K562 (cell line): Measurements from ENCODE around the gene PPT2. TPM values are rescaled to one million over a fixed set of nuclear protein-coding genes. Genes with fewer than 3 reads are reported as not detected.
A peak's percentile ranks its signal among the peaks of the same experiment; 100 is the strongest.

Source experiments
- C11orf30 ChIP-seq: fragments of 450-650 bp; IDR thresholded peaks from 2 replicates; pipeline ENCODE4 v1.6.1; 2016; ENCODE audit warnings: low read depth, mild to moderate bottlenecking
- CC2D1A ChIP-seq: fragments of 450-650 bp; IDR thresholded peaks from 2 replicates; pipeline ENCODE4 v1.6.1; 2017; ENCODE audit warnings: mild to moderate bottlenecking
- CUX1 ChIP-seq: fragments of 200-800 bp; sonication (Bioruptor generic); IDR thresholded peaks from 2 replicates; pipeline ENCODE4 v1.6.1; 2016; ENCODE audit warnings: missing genetic modification characterization, missing compliant biosample characterization
- GATA2 ChIP-seq: sonication (generic); formaldehyde crosslinking; IDR thresholded peaks from 2 replicates; pipeline ENCODE4 v1.4.0; 2020; ENCODE audit warnings: mild to moderate bottlenecking, missing genetic modification reagents
- MECOM ChIP-seq: fragments of 250-450 bp; sonication (Bioruptor Pico); IDR thresholded peaks from 2 replicates; pipeline ENCODE4 v1.8.0; 2022; ENCODE audit warnings: inconsistent platforms
- MXI1 ChIP-seq: IDR thresholded peaks from 2 replicates; pipeline ENCODE4 v1.6.1; 2011; ENCODE audit warnings: low read depth, mild to moderate bottlenecking, improper control_type of control experiment, low read length
- POLR2A ChIP-seq: fragments of 450-650 bp; conservative IDR thresholded peaks from 2 replicates; pipeline ENCODE4 v1.6.1; 2016
- POLR3A ChIP-seq: IDR thresholded peaks from 2 replicates; pipeline ENCODE4 v1.6.1; 2011; ENCODE audit warnings: borderline replicate concordance, mild to moderate bottlenecking, moderate library complexity; ENCODE audit not compliant: insufficient read length, insufficient read depth; ENCODE audit errors: extremely low read depth
- ZBTB12 ChIP-seq: fragments of 250-450 bp; sonication (Bioruptor Pico); IDR thresholded peaks from 2 replicates; pipeline ENCODE4 v1.4.0; 2020
- ZEB2 ChIP-seq: fragments of 450-650 bp; IDR thresholded peaks from 2 replicates; pipeline ENCODE4 v1.6.1; 2016
- ZNF324 ChIP-seq: fragments of 250-450 bp; sonication (Bioruptor Pico); IDR thresholded peaks from 2 replicates; pipeline ENCODE4 v1.4.0; 2020; ENCODE audit warnings: mild to moderate bottlenecking
- ZNF668 ChIP-seq: fragments of 250-450 bp; sonication (Bioruptor Pico); IDR thresholded peaks from 2 replicates; pipeline ENCODE4 v1.8.0; 2022; ENCODE audit warnings: mild to moderate bottlenecking, inconsistent platforms
- polyA plus RNA-seq, 8 experiments: library from polyadenylated mRNA; depleted of rRNA in 4 of 8; stranded (reverse) in 5 of 8; unstranded in 3 of 8; fragments of >200 nt; fragmentation: Nextera tagmentation in 2 of 8; fragmentation: Illumina TruSeq in 1 of 8; extraction: Ambion mirVana in 2 of 8; extraction: Trizol in 1 of 8; gene quantifications; 2 replicates each; pipeline versions ENCODE4 v1.2.1 to v1.2.3, GENCODE V29; 2011 to 2014; ENCODE audit warnings: inconsistent platforms in 1 of 8, missing spikeins in 1 of 8
- total RNA-seq, 7 experiments: library from RNA; depleted of rRNA in 6 of 7; stranded (reverse); fragments of >200 nt in 6 of 7; fragmentation: Illumina TruSeq in 2 of 7; extraction: Trizol in 2 of 7; gene quantifications; 2 replicates each; pipeline versions ENCODE4 v1.2.1 to v1.2.3, GENCODE V29; 2011 to 2021; ENCODE audit warnings: low replicate concordance in 1 of 7
- TF ChIP-seq, protein P1 (sequence below): fragments of 450-650 bp; IDR thresholded peaks from 2 replicates; pipeline ENCODE4 v1.6.1; 2016; ENCODE audit warnings: mild to moderate bottlenecking
- TF ChIP-seq, protein P2 (sequence below), 3 experiments: fragments of 200-800 bp in 1 of 3; fragments of 250-450 bp in 1 of 3; fragments of 450-650 bp in 1 of 3; sonication (Bioruptor Pico) in 1 of 3; sonication (Bioruptor generic) in 1 of 3; formaldehyde crosslinking in 1 of 3; IDR thresholded peaks; 2 replicates each; pipeline versions ENCODE4 v1.6.1 to v1.8.0; 2016 to 2022; ENCODE audit warnings: mild to moderate bottlenecking in 2 of 3, missing genetic modification characterization in 2 of 3, missing compliant biosample characterization in 1 of 3, moderate library complexity in 1 of 3

Gene PPT2
- total and polyA plus RNA-seq, 9 of the 15 experiments (the other 6 are each of a cell fraction or from before 2014, with no cell fraction given) = 27.4 to 98.8 (median 69.9) TPM

- TF ChIP-seq, protein P1, sequence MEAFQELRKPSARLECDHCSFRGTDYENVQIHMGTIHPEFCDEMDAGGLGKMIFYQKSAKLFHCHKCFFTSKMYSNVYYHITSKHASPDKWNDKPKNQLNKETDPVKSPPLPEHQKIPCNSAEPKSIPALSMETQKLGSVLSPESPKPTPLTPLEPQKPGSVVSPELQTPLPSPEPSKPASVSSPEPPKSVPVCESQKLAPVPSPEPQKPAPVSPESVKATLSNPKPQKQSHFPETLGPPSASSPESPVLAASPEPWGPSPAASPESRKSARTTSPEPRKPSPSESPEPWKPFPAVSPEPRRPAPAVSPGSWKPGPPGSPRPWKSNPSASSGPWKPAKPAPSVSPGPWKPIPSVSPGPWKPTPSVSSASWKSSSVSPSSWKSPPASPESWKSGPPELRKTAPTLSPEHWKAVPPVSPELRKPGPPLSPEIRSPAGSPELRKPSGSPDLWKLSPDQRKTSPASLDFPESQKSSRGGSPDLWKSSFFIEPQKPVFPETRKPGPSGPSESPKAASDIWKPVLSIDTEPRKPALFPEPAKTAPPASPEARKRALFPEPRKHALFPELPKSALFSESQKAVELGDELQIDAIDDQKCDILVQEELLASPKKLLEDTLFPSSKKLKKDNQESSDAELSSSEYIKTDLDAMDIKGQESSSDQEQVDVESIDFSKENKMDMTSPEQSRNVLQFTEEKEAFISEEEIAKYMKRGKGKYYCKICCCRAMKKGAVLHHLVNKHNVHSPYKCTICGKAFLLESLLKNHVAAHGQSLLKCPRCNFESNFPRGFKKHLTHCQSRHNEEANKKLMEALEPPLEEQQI = peak; percentile 50; the same call in 1 of the 2 replicates
- TF ChIP-seq POLR3A = no peak
- no peak for TF ChIP-seq ZEB2
- TF ChIP-seq C11orf30 = peak; percentile 90
- peak; percentile 2; the same call in 1 of the 2 replicates for TF ChIP-seq MXI1
- TF ChIP-seq POLR2A = peak; percentile 82
- TF ChIP-seq GATA2 (CRISPR knock-in tag) = no peak
- no peak for TF ChIP-seq CUX1 (CRISPR knock-in tag)
- TF ChIP-seq ZNF668 (CRISPR knock-in tag) = no peak
- TF ChIP-seq MECOM (CRISPR knock-in tag) = 0 out of 2 replicates have a peak, but pooled peaks have one; percentile 34
- TF ChIP-seq CC2D1A = no peak
- TF ChIP-seq, protein P2, sequence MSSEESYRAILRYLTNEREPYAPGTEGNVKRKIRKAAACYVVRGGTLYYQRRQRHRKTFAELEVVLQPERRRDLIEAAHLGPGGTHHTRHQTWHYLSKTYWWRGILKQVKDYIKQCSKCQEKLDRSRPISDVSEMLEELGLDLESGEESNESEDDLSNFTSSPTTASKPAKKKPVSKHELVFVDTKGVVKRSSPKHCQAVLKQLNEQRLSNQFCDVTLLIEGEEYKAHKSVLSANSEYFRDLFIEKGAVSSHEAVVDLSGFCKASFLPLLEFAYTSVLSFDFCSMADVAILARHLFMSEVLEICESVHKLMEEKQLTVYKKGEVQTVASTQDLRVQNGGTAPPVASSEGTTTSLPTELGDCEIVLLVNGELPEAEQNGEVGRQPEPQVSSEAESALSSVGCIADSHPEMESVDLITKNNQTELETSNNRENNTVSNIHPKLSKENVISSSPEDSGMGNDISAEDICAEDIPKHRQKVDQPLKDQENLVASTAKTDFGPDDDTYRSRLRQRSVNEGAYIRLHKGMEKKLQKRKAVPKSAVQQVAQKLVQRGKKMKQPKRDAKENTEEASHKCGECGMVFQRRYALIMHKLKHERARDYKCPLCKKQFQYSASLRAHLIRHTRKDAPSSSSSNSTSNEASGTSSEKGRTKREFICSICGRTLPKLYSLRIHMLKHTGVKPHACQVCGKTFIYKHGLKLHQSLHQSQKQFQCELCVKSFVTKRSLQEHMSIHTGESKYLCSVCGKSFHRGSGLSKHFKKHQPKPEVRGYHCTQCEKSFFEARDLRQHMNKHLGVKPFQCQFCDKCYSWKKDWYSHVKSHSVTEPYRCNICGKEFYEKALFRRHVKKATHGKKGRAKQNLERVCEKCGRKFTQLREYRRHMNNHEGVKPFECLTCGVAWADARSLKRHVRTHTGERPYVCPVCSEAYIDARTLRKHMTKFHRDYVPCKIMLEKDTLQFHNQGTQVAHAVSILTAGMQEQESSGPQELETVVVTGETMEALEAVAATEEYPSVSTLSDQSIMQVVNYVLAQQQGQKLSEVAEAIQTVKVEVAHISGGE (CRISPR knock-in tag; IDR thresholded peaks at IDR 0.05) = peak in 1 of 3 experiments; percentile 73; a peak in 2 of 6 replicates
- no peak for TF ChIP-seq ZNF324 (CRISPR knock-in tag)
- peak; percentile 92 for TF ChIP-seq ZBTB12 (CRISPR knock-in tag)
These were observed at the start of gene PPT2 (continued) for GRCh38 chr6:32153564-32154513.
